Measurements from ENCODE around the gene SPDEF.

Gene SPDEF

GRCh38 chr6:34523441-34524206 lies 32.5 kb downstream of the SPDEF start:
- TF ChIP-seq CTCF (IDR thresholded peaks at IDR 0.05), result no peak

GRCh38 chr6:34522761-34523160 lies 33.4 kb downstream of the SPDEF start:
- no peak for TF ChIP-seq CTCF (IDR thresholded peaks at IDR 0.05)

GRCh38 chr6:34521463-34522285 lies 34.5 kb downstream of the SPDEF start:
- TF ChIP-seq CTCF (IDR thresholded peaks at IDR 0.05), result no peak

GRCh38 chr6:34520645-34521462 lies 35.3 kb downstream of the SPDEF start:
- TF ChIP-seq CTCF (IDR thresholded peaks at IDR 0.05), result no peak

GRCh38 chr6:34519971-34520644 lies 36.0 kb downstream of the SPDEF start:
- TF ChIP-seq CTCF (IDR thresholded peaks at IDR 0.05), result no peak

GRCh38 chr6:34518669-34519365 lies 37.3 kb downstream of the SPDEF start:
- TF ChIP-seq CTCF (IDR thresholded peaks at IDR 0.05), result no peak

All from LNCAP (cell line).